ENCODE data around the gene ZNF414. TPM values are rescaled to one million over a fixed set of nuclear protein-coding genes. Genes with fewer than 3 reads are reported as not detected.

The ZNF414 gene
- total and polyA plus RNA-seq, 9 of the 15 experiments (the other 6 are each of a cell fraction or from before 2014, with no cell fraction given), result 0.03 to 27.2 (median 2.2) TPM; not detected in 2

- TF ChIP-seq FIP1L1 (IDR thresholded peaks at IDR 0.05; ENCODE audit: low read depth, low read length, poor library complexity, severe bottlenecking), result no peak
- no peak for TF ChIP-seq CEBPZ (IDR thresholded peaks at IDR 0.05; ENCODE audit: borderline replicate concordance, low read depth, low read length)
- TF ChIP-seq ZNF277 (CRISPR knock-in tag; IDR thresholded peaks at IDR 0.05; ENCODE audit: borderline replicate concordance), result no peak
- no peak for TF ChIP-seq NCOA6 (IDR thresholded peaks at IDR 0.05)
- no peak for TF ChIP-seq PHF21A (IDR thresholded peaks at IDR 0.05; ENCODE audit: borderline replicate concordance, low read depth)
- TF ChIP-seq POLR2AphosphoS2 (IDR thresholded peaks at IDR 0.05; ENCODE audit: low read length), result no peak
- no peak for TF ChIP-seq TAL1 (IDR thresholded peaks at IDR 0.05)
- TF ChIP-seq FOXA3 (CRISPR knock-in tag; conservative IDR thresholded peaks at IDR 0.05 in 1 of 2, IDR thresholded peaks at IDR 0.05 in 1 of 2), result no peak
- no peak for TF ChIP-seq ZBTB12 (CRISPR knock-in tag; IDR thresholded peaks at IDR 0.05)
Observed at GRCh38 chr19:8512115-8512967, 1.6 kb downstream of the ZNF414 start (continued).

All from K562 (cell line).